Loucy (cell line): ENCODE measurements around the gene CADM1.

Experiments
- CTCF ChIP-seq: fragments of 200-600 bp; sonication (generic); conservative IDR thresholded peaks from 2 replicates; pipeline ENCODE4 v1.5.1; 2014; ENCODE audit warnings: mild to moderate bottlenecking, antibody characterized with exemption, low read length
- EZH2phosphoT487 ChIP-seq: fragments of 200-600 bp; IDR thresholded peaks from 2 replicates; pipeline ENCODE4 v1.6.1; 2018; ENCODE audit warnings: antibody characterized with exemption, mild to moderate bottlenecking, moderate library complexity, borderline replicate concordance

GRCh38 chr11:115178705-115179104, 325.5 kb downstream of the CADM1 start:
- TF ChIP-seq EZH2phosphoT487, result no peak
- no peak for TF ChIP-seq CTCF
